ENCODE data around the gene CRIP2. TPM values are rescaled to one million over a fixed set of nuclear protein-coding genes. Genes with fewer than 3 reads are reported as not detected.

Gene CRIP2, protein sequence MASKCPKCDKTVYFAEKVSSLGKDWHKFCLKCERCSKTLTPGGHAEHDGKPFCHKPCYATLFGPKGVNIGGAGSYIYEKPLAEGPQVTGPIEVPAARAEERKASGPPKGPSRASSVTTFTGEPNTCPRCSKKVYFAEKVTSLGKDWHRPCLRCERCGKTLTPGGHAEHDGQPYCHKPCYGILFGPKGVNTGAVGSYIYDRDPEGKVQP
- total RNA-seq (2022; extraction: Qiagen RNA extraction), result 112 to 211 TPM (median 199 TPM) in 5 replicates

DNA sequence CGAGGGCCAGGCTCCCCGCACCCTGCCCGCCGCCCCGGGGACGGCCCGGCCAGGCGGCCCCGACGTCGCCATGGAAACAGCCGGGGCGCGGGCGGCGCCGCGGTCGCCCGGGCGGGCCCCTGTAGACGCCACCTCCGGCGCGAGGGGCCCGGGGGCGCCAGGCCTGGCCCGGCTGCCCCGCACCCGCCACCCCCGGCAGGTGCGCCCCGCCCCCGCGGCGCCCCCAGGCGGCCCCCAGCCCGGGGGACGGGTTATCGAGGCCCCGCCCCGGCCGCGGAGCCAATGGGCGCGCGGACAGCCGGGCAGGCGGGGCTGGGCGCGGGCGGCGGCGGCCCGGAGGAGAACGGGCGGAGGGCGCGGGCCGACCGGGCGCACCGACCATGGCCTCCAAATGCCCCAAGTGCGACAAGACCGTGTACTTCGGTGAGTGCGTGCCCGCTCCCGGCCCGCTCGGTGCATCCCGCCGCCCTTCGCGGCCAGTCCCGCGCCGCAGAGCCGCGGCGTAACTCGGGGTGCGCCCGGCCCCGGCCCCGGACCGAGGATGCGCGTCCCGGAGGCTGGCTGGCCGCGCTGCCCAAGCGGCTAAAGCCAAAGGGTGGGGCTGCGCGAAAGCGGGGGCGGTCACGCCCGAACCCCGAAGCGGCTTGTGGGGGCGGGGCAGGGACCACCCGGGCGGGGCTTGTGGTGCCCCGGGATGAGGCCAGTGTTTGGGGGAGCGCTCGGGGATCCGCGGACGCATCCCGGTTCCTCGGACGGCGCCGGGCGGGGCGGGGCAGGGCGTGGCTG is at the start of gene CRIP2:
Gene CRIP2, plus strand, starts transcription at position 339 of the 786 bp plus-strand sequence. Its CDS starts 42 bp downstream, at position 381.

DNA sequence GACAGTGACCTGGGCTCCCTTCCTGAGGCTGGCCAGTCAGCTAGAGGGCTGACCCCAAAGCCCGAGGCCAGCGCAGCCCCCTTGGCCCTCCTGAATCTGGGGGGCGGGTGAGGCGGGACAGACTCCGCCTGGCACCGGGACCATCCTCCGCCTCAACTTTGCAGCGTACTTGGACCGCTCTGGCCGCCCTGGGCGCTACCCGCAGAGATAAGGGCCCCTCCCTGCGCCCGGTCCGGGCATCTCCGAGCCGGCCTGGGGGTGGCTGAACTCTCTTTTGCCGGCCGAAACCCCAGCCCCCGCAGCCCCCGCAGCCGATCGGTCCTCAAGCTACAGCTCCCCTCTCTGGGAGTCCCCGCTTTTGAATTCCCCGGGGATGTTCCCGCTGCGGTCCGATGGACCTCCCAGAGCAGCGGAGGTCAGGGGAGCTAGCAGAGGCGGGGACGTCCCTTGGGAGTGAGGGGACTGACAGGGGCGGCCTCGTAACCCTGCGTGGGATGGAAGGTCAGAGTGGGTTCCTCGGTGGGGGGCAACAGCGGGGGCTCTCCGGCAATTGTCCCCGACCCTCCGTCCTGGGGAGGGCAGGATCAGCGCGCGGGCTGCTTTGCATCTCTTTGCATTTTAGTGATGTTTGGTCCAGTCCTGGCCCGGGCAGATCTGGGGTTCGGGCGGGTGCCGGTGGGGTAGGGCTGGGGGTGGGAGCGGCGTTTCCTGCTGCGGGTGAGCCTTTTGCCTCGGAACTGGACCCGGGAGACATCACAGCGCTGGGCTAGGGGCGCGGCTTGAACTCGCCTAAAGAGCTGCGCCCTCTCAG is 11.7 kb downstream of the CRIP2 start, which contains the start of gene CRIP1:
Gene CRIP1, plus strand, starts transcription at position 724 of the 811 bp plus-strand sequence. CDS start 374 bp downstream, outside the sequence.

DNA sequence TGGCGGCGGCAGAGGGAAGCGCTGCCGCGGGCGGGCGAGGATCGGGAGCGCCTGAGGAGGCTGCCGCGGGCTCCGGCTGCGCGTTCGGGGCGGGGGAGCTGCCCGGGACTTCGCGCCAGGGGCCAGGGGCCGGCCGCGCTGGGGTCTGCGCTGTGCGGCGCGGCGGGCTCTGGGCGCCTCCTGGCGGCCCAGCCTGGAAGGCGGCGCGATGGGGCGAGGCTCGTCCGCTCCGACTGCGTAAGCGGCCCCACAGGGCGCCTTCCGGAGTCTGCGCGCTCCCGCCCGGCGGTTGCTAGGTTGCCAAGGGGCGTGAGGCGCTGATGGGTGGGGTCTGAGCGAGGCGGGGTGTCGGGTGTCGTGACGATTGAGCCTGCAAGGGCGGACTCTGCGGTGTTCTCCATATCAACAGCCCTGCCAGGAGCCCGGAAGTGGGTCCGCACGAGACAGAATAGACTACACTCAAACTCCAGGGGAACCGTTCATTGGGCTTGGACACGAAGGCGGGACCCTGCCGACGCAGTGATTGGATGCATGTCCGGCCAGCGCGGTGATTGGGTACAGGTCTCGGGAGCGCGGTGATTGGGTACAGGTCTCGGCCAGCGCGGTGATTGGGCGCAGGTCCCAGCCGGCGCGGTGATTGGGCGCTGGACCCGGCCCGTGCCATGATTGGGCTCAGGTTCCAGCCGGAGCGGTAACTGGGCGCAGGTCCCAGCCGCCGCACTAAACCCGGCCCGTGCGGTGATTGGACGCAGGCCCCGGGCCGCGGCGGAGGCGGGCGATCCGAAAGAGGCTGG is 16.1 kb downstream of the CRIP2 start, which contains the start of gene TEDC1:
Gene TEDC1, plus strand, starts transcription at position 675 of the 794 bp plus-strand sequence. CDS start 130 bp downstream, outside the sequence.

DNA sequence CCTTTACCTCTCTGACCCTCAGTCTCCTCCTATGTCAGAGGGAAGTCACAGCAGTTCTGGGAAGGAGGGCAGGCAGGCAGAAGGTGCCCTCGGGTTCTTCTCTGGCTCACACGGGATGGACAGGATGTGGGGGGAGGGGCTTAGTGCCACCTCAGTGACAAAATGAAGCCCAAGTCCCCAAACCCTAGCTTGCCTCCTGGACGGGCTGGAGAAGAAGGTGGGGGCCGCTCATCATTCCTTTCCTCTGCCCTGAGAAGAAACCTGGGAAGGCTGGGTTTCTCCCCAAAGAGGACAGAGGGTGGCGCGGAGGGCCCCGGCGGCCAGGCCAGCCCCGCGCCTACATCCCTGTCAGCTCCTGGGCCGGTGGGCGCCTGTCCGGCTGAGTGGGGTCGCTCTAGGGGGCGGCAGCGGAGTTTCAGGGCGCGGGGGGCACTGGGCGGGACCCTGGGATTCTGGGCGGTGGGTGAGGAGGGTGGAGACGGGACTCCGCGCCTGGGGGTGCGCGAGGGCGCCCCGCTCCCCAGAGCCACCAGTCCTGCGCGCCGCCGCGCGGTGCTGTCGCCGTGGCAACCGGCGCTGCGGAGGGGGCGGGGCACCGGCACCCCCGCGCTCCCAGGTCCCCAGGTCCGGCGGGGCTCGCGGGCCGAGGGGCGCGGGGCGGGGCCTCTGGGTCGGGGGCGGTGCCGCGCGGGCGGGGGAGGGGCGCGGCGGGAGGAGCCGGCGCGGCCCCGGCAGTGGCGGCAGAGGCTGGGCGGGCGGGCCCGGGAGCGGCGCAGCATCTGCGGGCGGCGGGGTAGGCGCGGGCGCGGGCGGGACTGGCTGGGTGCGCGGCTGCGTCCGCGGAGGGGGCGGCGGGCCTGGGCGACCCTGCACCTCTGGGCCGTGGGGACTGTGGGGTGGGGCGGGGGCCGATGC is 51.5 kb downstream of the CRIP2 start, which contains the start of gene TMEM121:
Gene TMEM121, plus strand, starts transcription at position 723 of the 915 bp plus-strand sequence. CDS start 2,252 bp downstream, outside the sequence.

Other genes starting within 250 kb of the CRIP2 start
- gene BTBD6, start 226.3 kb upstream of the CRIP2 start, total RNA-seq (2022; extraction: Qiagen RNA extraction), result 29.1 to 47.9 TPM (median 41.7 TPM) in 5 replicates
- gene BRF1, start 173.8 kb upstream of the CRIP2 start, total RNA-seq (2022; extraction: Qiagen RNA extraction), result 23.3 to 30.1 TPM (median 28.2 TPM) in 5 replicates
- 18.1 to 28.8 TPM (median 27.3 TPM) in 5 replicates for gene PACS2, start 160.1 kb upstream of the CRIP2 start, total RNA-seq (2022; extraction: Qiagen RNA extraction)
- 0.13 to 0.53 TPM (median 0.16 TPM) in 5 replicates for gene TEX22, start 76.3 kb upstream of the CRIP2 start, total RNA-seq (2022; extraction: Qiagen RNA extraction)
- gene MTA1, start 55.0 kb upstream of the CRIP2 start, total RNA-seq (2022; extraction: Qiagen RNA extraction), result 55.7 to 86.3 TPM (median 79.1 TPM) in 5 replicates
- 1,786 to 1,947 TPM (median 1,895 TPM) in 5 replicates for gene CRIP1, start 12.1 kb downstream of the CRIP2 start, total RNA-seq (2022; extraction: Qiagen RNA extraction)
- gene TEDC1, start 16.4 kb downstream of the CRIP2 start, total RNA-seq (2022; extraction: Qiagen RNA extraction), result 29.4 to 53.0 TPM (median 43.2 TPM) in 5 replicates
- 4.7 to 10.8 TPM (median 8.4 TPM) in 5 replicates for gene TMEM121, start 51.8 kb downstream of the CRIP2 start, total RNA-seq (2022; extraction: Qiagen RNA extraction)